NCI-H446 treated with DMSO at 0.1 percent for 48 hours (cell line): ENCODE data around the gene MAGI1.
A peak's percentile ranks its signal among the peaks of the same experiment; 100 is the strongest.

Experiments used
- DNase-seq: peaks from one replicate; lab custom pipeline; 2025; lab: John Stamatoyannopoulos, UW

The MAGI1 gene

GRCh38 chr3:65479990-65480389 lies 558.7 kb downstream of the MAGI1 start:
- DNase-seq, result no peak

GRCh38 chr3:65478551-65479500 lies 559.9 kb downstream of the MAGI1 start:
- no peak for DNase-seq

DNA sequence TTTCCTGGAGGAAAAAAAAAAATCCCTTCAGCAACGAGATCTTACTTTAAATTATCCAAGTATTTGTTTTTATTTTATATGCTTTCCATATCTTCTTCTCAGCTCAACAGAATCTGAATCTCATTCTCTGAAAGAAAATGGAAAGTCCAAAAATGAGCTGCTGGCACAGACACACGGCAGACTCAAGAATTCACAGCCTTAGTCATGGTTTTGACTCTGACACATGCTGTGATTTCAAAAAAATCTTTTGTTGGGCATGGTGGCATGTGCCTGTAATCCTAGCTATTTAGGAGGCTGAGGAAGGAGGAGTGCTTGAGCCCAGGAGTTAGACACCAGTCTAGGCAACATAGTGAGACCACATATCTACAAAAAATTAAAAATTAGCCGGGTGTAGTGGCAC lies 565.0 kb downstream of the MAGI1 start:
- DNase-seq, result no peak

- no peak for DNase-seq
These were observed 566.2 kb downstream of the MAGI1 start for GRCh38 chr3:65472501-65472900.

GRCh38 chr3:65466300-65466988 lies 572.3 kb downstream of the MAGI1 start:
- DNase-seq, result no peak

GRCh38 chr3:65449841-65450428 lies 588.8 kb downstream of the MAGI1 start:
- DNase-seq, result no peak

DNA sequence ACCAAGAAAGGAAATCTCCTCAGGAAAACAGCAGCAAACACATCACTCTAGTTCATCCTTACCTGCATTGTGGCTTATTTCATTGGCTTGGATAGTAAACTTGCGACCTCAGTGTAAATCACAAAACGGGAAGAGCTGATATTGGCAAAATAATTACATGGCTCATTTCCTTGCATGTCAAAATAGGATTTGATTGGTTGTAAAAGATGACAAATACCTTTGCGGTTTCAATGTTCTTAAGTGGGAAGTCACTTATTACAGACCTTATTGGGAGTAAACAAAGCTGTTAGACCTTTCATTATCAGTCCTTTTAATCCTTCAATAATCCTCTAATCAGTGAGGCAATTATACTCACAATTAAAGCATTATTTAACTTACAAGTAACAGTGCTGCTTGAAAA lies 590.6 kb downstream of the MAGI1 start:
- DNase-seq, result no peak

DNA sequence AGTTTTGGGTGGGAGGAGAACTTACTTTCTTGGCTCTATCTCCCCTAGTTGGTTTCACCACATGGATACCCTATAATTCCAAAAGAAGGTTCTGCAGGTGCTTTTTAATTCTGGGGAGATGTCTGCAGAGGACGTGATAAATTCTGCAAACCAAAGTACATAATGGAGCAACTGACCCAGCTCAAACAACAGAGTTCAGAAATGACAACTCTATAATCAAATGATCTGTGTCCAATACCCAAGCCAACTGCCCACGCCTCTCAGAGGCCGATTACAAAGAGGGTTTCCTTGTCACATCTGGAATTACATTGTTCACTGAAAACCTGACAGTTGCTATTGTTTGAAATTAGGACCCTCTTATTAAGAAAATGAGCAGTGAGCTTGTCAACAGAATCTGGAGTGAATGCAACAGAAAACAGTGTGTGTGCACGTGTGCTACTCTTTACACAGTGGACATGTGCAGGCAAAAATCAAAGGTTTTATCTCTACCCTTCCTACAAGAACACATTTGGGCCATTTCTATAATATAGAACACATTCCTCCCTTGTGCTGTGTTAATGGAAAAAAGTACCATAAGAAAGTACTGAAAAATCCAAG lies 593.0 kb downstream of the MAGI1 start:
- no peak for DNase-seq

DNA sequence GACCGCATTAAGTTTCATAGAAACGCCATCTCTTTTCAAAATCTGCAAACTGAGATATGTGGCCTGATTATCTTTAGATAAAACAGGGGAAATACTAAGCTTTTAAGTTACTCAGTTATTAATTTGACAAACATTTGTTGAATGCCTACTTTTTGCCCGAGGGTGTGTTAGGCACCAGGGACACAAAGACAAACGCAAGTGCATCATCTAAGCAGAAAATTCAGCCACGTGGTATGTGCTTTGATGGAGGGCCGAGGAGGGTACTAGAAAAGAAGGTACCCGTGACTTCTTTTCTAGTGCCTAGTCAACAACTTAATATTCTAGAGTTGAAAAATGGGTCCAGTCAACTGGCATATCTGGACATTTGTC lies 594.3 kb downstream of the MAGI1 start:
- DNase-seq, result no peak

- peak; percentile 6 for DNase-seq
These were observed 594.8 kb downstream of the MAGI1 start for GRCh38 chr3:65443739-65444446.

DNA sequence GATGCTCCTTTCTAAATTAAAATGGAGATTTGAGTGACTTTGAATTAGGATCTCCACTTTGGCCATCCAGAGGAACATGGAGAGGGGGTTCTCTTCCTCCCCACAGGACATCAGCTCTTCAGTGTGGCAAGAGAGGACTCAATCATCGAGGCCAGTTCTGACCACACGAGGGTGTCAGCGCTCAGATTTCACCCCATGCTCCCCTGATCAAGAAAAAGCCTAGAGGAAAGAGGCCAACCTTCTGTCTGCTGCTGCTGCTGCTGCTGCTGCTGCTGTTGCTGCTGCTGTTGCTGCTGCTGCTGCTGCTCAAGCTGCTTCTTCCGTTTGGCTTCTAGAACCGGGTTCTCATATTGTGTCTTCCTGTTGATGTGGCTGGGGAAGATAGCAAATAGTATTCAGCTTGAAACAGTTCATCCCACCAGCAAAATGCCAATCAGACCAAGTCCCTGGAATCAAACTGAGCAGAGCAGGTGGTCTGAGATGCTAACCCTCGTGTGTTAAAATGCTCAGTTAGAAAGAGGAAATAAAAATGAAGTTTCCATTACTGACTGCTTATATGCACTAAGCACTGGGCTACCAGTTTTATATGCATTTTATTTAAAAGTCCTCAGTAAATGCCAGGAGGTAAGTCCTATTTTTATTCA lies 599.0 kb downstream of the MAGI1 start:
- no peak for DNase-seq

DNA sequence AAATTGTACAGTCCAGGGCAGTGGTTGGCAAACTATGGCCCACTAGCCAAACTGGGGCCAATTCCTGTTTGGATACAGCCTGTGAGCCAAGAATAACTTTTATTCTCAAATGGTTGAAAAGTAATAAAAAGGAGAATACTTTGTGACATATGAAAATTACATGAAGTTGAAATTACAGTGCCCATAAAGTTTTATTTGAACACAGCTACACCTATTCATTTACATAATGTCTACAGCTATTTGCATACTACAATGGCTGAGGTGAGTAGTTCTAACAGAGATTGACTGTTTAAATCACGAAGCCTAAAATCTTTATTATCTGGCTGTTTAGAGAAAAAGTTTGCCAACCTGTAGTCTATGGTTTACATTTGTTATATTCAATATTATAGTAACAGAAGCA lies 600.1 kb downstream of the MAGI1 start:
- no peak for DNase-seq

DNA sequence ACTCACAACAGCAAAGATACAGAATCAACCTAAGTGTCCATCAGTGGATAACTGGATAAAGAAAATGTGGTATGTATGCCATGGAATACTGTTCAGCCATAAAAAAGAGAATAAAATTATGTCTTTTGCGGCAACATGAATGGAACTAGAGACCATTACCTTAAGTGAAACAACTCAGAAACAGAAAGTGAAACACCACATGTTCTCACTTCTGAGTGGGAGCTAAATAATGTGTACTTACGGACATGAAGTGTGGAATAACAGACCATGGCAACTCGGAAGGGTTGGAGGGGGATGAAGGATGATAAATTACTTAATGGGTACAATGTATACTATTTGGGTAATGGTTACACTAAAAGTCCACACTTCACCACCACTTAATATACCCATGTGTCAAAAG lies 600.6 kb downstream of the MAGI1 start:
- DNase-seq, result no peak

DNA sequence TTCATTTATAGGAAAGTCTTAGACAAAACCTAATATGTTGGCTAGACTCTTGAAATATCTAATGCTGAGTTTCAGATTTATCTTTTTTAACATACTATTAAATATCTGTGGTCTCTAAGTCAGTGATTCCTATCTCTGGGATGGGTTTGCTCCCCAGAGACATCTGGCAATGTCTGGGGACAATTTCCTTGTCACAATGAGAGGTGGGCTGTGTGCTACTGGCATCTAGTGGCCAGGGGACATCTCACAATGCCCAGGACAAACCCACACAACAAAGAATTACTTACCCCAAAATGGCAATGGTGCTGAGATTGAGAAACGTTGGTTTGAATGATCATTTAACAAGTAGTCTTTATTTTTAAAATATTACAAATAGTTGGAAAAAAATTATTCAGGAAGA lies 602.1 kb downstream of the MAGI1 start:
- no peak for DNase-seq

- no peak for DNase-seq
These were observed 605.2 kb downstream of the MAGI1 start for GRCh38 chr3:65433480-65433879.

DNA sequence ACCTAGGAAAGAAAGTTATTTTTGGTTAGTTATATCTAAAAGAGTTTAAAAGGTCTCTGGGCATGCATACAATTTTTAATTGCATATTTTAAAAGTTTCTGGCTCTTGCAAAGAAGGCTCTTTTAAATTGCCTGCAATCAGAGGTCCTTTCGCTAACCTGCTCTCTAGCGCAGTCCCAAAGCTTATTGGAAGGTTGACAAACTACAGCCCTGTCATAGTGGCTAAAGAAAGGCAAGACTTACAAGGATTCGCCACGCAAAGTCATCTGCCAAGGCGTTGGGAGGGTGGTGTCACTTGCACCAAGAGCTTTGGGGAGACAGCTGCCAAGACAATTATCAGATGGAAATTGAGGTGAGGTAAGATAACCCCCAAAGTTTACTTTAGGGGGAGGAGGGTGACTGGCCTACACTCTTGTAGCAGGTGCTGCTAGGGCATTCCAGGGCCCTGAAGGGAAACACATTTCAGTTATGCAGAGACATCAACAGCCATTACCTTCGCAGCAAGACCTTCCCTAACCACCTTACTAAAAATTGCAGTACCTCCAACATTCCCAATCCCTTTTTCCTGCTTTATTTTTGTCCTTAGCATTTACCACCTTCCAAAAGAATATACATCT lies 606.2 kb downstream of the MAGI1 start:
- DNase-seq, result no peak

DNA sequence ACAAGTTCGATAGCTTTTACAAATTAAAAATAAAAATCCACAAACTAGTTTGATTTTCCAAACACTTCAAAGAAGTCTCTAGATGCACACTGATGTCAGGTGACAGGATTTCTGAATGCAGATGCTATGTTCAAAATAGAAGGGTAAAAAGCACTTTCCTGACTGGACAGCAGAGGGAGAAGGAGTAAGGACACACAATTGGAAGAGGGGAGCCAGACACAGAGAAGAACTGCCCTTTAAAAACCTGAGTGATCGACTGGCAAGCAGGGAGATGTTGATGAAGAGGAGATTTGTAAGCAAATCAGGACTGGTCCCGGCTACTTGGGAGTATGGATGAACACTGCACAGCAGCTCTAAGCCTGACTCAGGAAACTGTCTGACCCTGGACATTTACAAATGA lies 612.8 kb downstream of the MAGI1 start:
- DNase-seq, result no peak

DNA sequence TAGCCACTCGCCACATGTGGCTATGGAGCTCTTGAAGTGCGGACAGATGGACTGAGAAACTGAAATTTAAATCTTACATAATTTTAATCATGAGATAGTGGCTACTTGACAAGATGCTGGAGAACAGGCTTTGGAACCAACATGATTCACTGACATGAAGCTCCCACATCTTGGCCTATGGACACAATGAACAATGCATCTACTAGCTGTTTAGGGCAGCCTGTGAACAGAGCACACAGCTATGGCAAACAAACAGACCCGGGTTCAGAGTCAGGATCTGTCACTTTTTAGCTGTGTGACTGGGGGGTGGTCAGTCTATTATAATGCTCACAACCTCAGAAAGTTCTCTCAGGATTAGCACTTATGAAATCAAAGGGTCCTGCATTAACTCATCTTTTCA lies 616.6 kb downstream of the MAGI1 start:
- no peak for DNase-seq

GRCh38 chr3:65419233-65419632 lies 619.5 kb downstream of the MAGI1 start:
- DNase-seq, result no peak

DNA sequence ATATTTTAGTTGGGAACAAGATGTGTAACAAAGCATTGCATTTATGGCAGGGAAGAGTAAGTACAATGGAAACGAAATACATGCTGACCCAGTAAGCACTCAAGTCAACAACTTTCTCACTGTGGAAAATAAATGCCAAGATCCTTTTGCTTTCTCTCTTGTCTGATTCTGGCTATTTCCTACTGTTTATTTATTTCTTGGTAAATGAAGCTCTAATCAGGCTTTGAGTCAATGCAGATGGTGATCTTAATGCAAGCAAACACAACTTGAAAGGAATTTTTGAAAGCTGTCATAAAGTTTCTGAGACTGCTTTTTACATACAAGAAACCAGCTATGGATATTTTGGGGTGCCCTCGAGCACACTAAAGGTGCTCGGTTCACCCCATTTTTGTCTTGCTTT lies 624.8 kb downstream of the MAGI1 start:
- DNase-seq, result no peak

DNA sequence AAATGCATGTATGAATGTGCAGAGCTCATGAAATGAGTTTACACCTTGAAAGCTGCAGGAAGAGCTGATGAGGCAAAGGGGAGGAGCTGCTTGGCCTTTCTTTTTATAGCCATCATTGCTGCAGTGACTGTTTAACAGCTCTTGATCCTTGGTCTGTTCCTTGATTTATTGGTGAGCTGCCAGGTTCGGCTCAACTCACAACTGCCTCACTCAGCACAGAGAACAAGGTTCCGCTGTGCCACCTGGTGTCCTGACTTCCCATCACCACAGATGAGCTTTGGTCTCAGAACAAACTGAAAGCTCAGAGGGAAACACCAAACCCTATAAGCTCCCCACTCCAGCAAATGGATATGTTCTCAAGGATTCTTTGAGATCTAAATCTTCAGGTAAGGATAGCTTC lies 626.1 kb downstream of the MAGI1 start:
- DNase-seq, result no peak
